Esophagus muscularis mucosa (tissue), 4 donors: ENCODE results near the gene DAB2IP.

Source experiments
- EP300 ChIP-seq: sonication (generic); formaldehyde crosslinking; IDR thresholded peaks from one replicate; pipeline ENCODE4 v1.6.1; 2017; ENCODE audit warnings: antibody characterized with exemption
- POLR2A ChIP-seq: fragments of 450-650 bp; IDR thresholded peaks from one replicate; pipeline ENCODE4 v1.6.1; 2017; ENCODE audit warnings: antibody characterized with exemption, moderate library complexity, mild to moderate bottlenecking, low read depth
- TF ChIP-seq, protein P1 (sequence below), 3 experiments: fragments of 200-600 bp in 2 of 3; fragments of 450-650 bp in 1 of 3; sonication (generic) in 2 of 3; IDR thresholded peaks; one replicate each; pipeline ENCODE4 v1.5.1; 2017 to 2019; ENCODE audit warnings: antibody characterized with exemption in 3 of 3, mild to moderate bottlenecking in 2 of 3, moderate library complexity in 1 of 3

DNA sequence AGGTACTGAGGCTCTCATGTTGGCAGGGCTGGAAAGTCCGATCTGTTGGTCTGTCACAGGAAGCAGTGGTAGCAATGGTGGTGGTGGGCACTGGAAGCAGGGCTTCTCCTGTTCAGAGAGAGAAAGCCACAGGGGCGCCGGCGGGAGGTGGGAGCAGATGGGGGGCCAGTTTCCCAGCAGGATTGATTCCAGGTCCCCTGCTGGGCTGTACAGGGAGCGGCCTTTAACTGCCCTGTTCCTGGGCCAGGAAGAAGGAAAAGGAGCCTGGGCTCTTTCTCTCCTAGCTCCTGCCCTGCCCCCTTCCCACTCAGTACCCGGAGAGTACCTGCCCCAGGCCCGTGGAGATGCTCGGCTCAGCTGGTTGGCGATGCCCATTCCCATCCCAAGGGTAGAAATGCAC lies 2.6 kb upstream of the DAB2IP start:
- TF ChIP-seq, protein P1, sequence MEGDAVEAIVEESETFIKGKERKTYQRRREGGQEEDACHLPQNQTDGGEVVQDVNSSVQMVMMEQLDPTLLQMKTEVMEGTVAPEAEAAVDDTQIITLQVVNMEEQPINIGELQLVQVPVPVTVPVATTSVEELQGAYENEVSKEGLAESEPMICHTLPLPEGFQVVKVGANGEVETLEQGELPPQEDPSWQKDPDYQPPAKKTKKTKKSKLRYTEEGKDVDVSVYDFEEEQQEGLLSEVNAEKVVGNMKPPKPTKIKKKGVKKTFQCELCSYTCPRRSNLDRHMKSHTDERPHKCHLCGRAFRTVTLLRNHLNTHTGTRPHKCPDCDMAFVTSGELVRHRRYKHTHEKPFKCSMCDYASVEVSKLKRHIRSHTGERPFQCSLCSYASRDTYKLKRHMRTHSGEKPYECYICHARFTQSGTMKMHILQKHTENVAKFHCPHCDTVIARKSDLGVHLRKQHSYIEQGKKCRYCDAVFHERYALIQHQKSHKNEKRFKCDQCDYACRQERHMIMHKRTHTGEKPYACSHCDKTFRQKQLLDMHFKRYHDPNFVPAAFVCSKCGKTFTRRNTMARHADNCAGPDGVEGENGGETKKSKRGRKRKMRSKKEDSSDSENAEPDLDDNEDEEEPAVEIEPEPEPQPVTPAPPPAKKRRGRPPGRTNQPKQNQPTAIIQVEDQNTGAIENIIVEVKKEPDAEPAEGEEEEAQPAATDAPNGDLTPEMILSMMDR (IDR thresholded peaks at IDR 0.05), result no peak
- TF ChIP-seq POLR2A, result no peak
- no peak for TF ChIP-seq EP300
